GM19025 (cell line): Measurements from ENCODE around the gene NSL1.

ENCODE experiments used
- ATAC-seq: cut with Tn5 transposase; IDR thresholded peaks from one replicate; pipeline ENCODE4 v1.9.1; 2021; ENCODE audit warnings: mild to moderate bottlenecking, low read depth, moderate library complexity; ENCODE audit not compliant: unreplicated experiment

NSL1 gene

GRCh38 chr1:212689196-212689725 is 102.3 kb downstream of the NSL1 start:
- ATAC-seq: no peak

- ATAC-seq: no peak
Observed at GRCh38 chr1:212688341-212689047, 103.1 kb downstream of the NSL1 start.

GRCh38 chr1:212687811-212688210 is 103.8 kb downstream of the NSL1 start:
- ATAC-seq: no peak

- no peak for ATAC-seq
Observed at GRCh38 chr1:212686591-212686990, 105.0 kb downstream of the NSL1 start.

- ATAC-seq: no peak
Observed at GRCh38 chr1:212686069-212686468, 105.5 kb downstream of the NSL1 start.

- ATAC-seq: no peak
Observed at GRCh38 chr1:212685429-212685828, 106.1 kb downstream of the NSL1 start.

GRCh38 chr1:212684521-212685090 is 107.0 kb downstream of the NSL1 start:
- no peak for ATAC-seq

GRCh38 chr1:212684076-212684475 is 107.5 kb downstream of the NSL1 start:
- no peak for ATAC-seq

GRCh38 chr1:212683357-212683722 is 108.2 kb downstream of the NSL1 start:
- ATAC-seq: peak; percentile 58

- no peak for ATAC-seq
Observed at GRCh38 chr1:212680680-212681389, 110.7 kb downstream of the NSL1 start.

- peak; percentile 56 for ATAC-seq
Observed at GRCh38 chr1:212678456-212679410, 112.8 kb downstream of the NSL1 start.

- no peak for ATAC-seq
Observed at GRCh38 chr1:212677573-212677972, 114.0 kb downstream of the NSL1 start.

- ATAC-seq: no peak
Observed at GRCh38 chr1:212677136-212677535, 114.4 kb downstream of the NSL1 start.
